Measurements from ENCODE around the gene RRAGB.
"Not testable (repeated sequence)": the region's sequence is repeated elsewhere in the genome, so short reads cannot be mapped to it uniquely, and the experiment has no call there.

The RRAGB gene

GRCh38 chrX:55702671-55703070 lies 14.9 kb upstream of the RRAGB start:
- H3K27ac ChIP-seq = no peak overlapping the region
- in situ Hi-C loops (cut with HindIII; ENCODE audit: low pct_ligation_motif_present, low sequenced_read_pairs) = no loop called here
- no peak overlapping the region for H3K4me3 ChIP-seq (ENCODE audit: low read depth, low read length)
- TF ChIP-seq CTCF (IDR thresholded peaks at IDR 0.05; ENCODE audit: low read depth, low read length, missing control alignments) = no peak
- DNase-seq = no peak
- no peaks in the 10 kb centered on the region for H3K27me3 ChIP-seq (replicated peaks)
- no peaks in the 10 kb centered on the region for H3K36me3 ChIP-seq (replicated peaks)

GRCh38 chrX:55703436-55703835 lies 14.1 kb upstream of the RRAGB start:
- DNase-seq; H3K27me3 ChIP-seq (replicated peaks); in situ Hi-C loops (cut with HindIII; ENCODE audit: low pct_ligation_motif_present, low sequenced_read_pairs); H3K4me3 ChIP-seq (ENCODE audit: low read depth, low read length); H3K36me3 ChIP-seq (replicated peaks); H3K27ac ChIP-seq: not testable (repeated sequence)

- H3K36me3 ChIP-seq (replicated peaks); H3K27ac ChIP-seq; H3K4me3 ChIP-seq (ENCODE audit: low read depth, low read length); in situ Hi-C loops (cut with HindIII; ENCODE audit: low pct_ligation_motif_present, low sequenced_read_pairs); DNase-seq; H3K27me3 ChIP-seq (replicated peaks): not testable (repeated sequence)
Observed at GRCh38 chrX:55705066-55705465, 12.5 kb upstream of the RRAGB start.

- Histone ChIP-seq H3K27ac (no peak overlapping the region), H3K36me3 (replicated peaks) (no peaks in the 10 kb centered on the region), H3K27me3 (replicated peaks) (no peaks in the 10 kb centered on the region), H3K4me3 (ENCODE audit: low read depth, low read length) (no peak overlapping the region)
- no peak for TF ChIP-seq CTCF (IDR thresholded peaks at IDR 0.05; ENCODE audit: low read depth, low read length, missing control alignments)
- DNase-seq = no peak
- in situ Hi-C loops (cut with HindIII; ENCODE audit: low pct_ligation_motif_present, low sequenced_read_pairs) = no loop called here
Observed at GRCh38 chrX:55709735-55710134, 7.8 kb upstream of the RRAGB start.

GRCh38 chrX:55710701-55711100 lies 6.8 kb upstream of the RRAGB start:
- no peak for TF ChIP-seq CTCF (IDR thresholded peaks at IDR 0.05; ENCODE audit: low read depth, low read length, missing control alignments)

GRCh38 chrX:55713631-55714030 lies 3.9 kb upstream of the RRAGB start:
- no peak for DNase-seq
- Histone ChIP-seq H3K27me3 (replicated peaks) (no peaks in the 10 kb centered on the region), H3K36me3 (replicated peaks) (no peaks in the 10 kb centered on the region), H3K27ac (no peak overlapping the region), H3K4me3 (ENCODE audit: low read depth, low read length) (no peak overlapping the region)
- no peak for TF ChIP-seq CTCF (IDR thresholded peaks at IDR 0.05; ENCODE audit: low read depth, low read length, missing control alignments)
- in situ Hi-C loops (cut with HindIII; ENCODE audit: low pct_ligation_motif_present, low sequenced_read_pairs) = no loop called here

More at GRCh38 chrX:55710701-55711100, 6.8 kb upstream of the RRAGB start:
- Histone ChIP-seq H3K4me3 (ENCODE audit: low read depth, low read length) (no peak overlapping the region), H3K27me3 (replicated peaks) (no peaks in the 10 kb centered on the region), H3K36me3 (replicated peaks) (no peaks in the 10 kb centered on the region), H3K27ac (no peak overlapping the region)
- peak; percentile 24 for DNase-seq
- in situ Hi-C loops (cut with HindIII; ENCODE audit: low pct_ligation_motif_present, low sequenced_read_pairs) = no loop called here

- TF ChIP-seq CTCF (IDR thresholded peaks at IDR 0.05; ENCODE audit: low read depth, low read length, missing control alignments) = no peak
- no peak overlapping the region for H3K27ac ChIP-seq
- H3K27me3 ChIP-seq (replicated peaks) = no peaks in the 10 kb centered on the region
- no peak overlapping the region for H3K4me3 ChIP-seq (ENCODE audit: low read depth, low read length)
- no peak for DNase-seq
- no peaks in the 10 kb centered on the region for H3K36me3 ChIP-seq (replicated peaks)
- in situ Hi-C loops (cut with HindIII; ENCODE audit: low pct_ligation_motif_present, low sequenced_read_pairs) = no loop called here
Observed at GRCh38 chrX:55714161-55714560, 3.4 kb upstream of the RRAGB start.
